GM12878 (cell line): ENCODE data around the gene PUS7. TPM values are rescaled to one million over a fixed set of nuclear protein-coding genes. Genes with fewer than 3 reads are reported as not detected.

Experiments used
- ATAC-seq: fragments of 200-7000 bp; cut with Tn5 transposase; 3 replicates; pipeline ENCODE4 v1.9.1; 2020; ENCODE audit warnings: mild to moderate bottlenecking, moderate library complexity
- BruUV-seq: library from RNA; stranded (reverse); fragments of 400-500 nt; replicated peaks from 2 replicates; lab custom pipeline; 2021; lab: Mats Ljungman, UMichigan
- CTCF ChIA-PET: fragments of 300-600 bp; sonication (Branson Sonifier 250); formaldehyde crosslinking; extraction: SDS; loops from one replicate; lab custom pipeline; 2021; ENCODE audit warnings: inconsistent platforms; lab: Yijun Ruan, JAX
- POLR2A ChIA-PET: fragments of 350-600 bp; formaldehyde crosslinking; extraction: SDS; loops from one replicate; lab custom pipeline; 2021; ENCODE audit warnings: inconsistent platforms; lab: Charles Lee
- RAD21 ChIA-PET: fragments of 300-600 bp; sonication (Branson Sonifier 250); formaldehyde crosslinking; loops from one replicate; lab custom pipeline; 2023; ENCODE audit warnings: antibody characterized with exemption; ENCODE audit not compliant: unreplicated experiment; lab: Charles Lee
- SMC1A ChIA-PET: fragments of 300-600 bp; sonication (Branson Sonifier 250); formaldehyde crosslinking; loops from one replicate; lab custom pipeline; 2023; ENCODE audit not compliant: unreplicated experiment, uncharacterized antibody; lab: Charles Lee
- DNase-seq: peaks from one replicate; pipeline ENCODE4 v3.0.0-alpha.2; 2011; ENCODE audit warnings: low read depth, low spot score
- FAIRE-seq: peaks from 3 replicates; lab custom pipeline; 2011; peaks lifted over from hg19 to GRCh38; lab: Jason Lieb, UNC
- H2AFZ ChIP-seq: 2 replicates; pipeline ENCODE4 v1.6.0; 2011; ENCODE audit warnings: low read depth, low read length, control low read depth; ENCODE audit not compliant: control insufficient read depth
- H3K27ac ChIP-seq: 2 replicates; pipeline ENCODE4 v1.5.1; 2011; ENCODE audit warnings: control low read depth; ENCODE audit not compliant: control insufficient read depth, insufficient read depth
- H3K27me3 ChIP-seq, 2 experiments: replicated peaks in 1 of 2; 2 replicates each; pipeline versions ENCODE4 v1.6.0 to v1.6.1; 2011; ENCODE audit warnings: low read length in 1 of 2; ENCODE audit not compliant: control insufficient read depth in 2 of 2, insufficient read depth in 2 of 2
- H3K36me3 ChIP-seq, 2 experiments: 2 replicates each; pipeline ENCODE4 v1.5.1; 2011; ENCODE audit warnings: low read length in 1 of 2; ENCODE audit not compliant: control insufficient read depth in 2 of 2, insufficient read depth in 2 of 2
- H3K4me1 ChIP-seq: 2 replicates; pipeline ENCODE4 v1.6.1; 2011; ENCODE audit warnings: mild to moderate bottlenecking, low read length, moderate library complexity, mixed read lengths; ENCODE audit not compliant: control insufficient read depth, insufficient read depth
- H3K4me2 ChIP-seq: 2 replicates; pipeline ENCODE4 v1.6.0; 2011; ENCODE audit warnings: control low read depth; ENCODE audit not compliant: control insufficient read depth, insufficient read depth
- H3K4me3 ChIP-seq: fragments of 200-600 bp; sonication (generic); 2 replicates; pipeline ENCODE4 v1.5.1; 2016
- H3K79me2 ChIP-seq: 2 replicates; pipeline ENCODE4 v1.6.0; 2011; ENCODE audit warnings: low read length; ENCODE audit not compliant: control insufficient read depth, insufficient read depth
- H3K9ac ChIP-seq: 2 replicates; pipeline ENCODE4 v1.8.0; 2011; ENCODE audit warnings: low read length, control low read depth, mixed read lengths; ENCODE audit not compliant: control insufficient read depth, insufficient read depth
- H3K9me3 ChIP-seq: replicated peaks from 3 replicates; pipeline ENCODE4 v1.5.1; 2011; ENCODE audit warnings: mild to moderate bottlenecking, low read length; ENCODE audit not compliant: control insufficient read depth, insufficient read depth
- H4K20me1 ChIP-seq: 2 replicates; pipeline ENCODE4 v1.6.0; 2011; ENCODE audit not compliant: control insufficient read depth, insufficient read depth
- CHD1 ChIP-seq: IDR thresholded peaks from 2 replicates; pipeline ENCODE4 v1.6.1; 2012; ENCODE audit warnings: low read depth, low read length, improper control_type of control experiment
- IRF5 ChIP-seq: fragments of 450-650 bp; IDR thresholded peaks from 2 replicates; pipeline ENCODE4 v1.6.1; 2017; ENCODE audit warnings: borderline replicate concordance
- ZNF24 ChIP-seq: fragments of 450-650 bp; IDR thresholded peaks from 2 replicates; pipeline ENCODE4 v1.6.1; 2017; ENCODE audit warnings: antibody characterized with exemption, mild to moderate bottlenecking
- ZSCAN29 ChIP-seq: fragments of 450-650 bp; IDR thresholded peaks from 2 replicates; pipeline ENCODE4 v1.6.1; 2017; ENCODE audit warnings: mild to moderate bottlenecking, moderate library complexity
- WGBS: methylation state at CpG from one replicate; pipeline ENCODE4 v1.1.6; 2016; ENCODE audit warnings: low lambda C conversion rate; ENCODE audit not compliant: insufficient replicate concordance, insufficient coverage; ENCODE audit errors: missing lambda C conversion rate; 5-methylcytosine and 5-hydroxymethylcytosine counted together
- in situ Hi-C: fragments of 300-500 bp; cut with MboI; formaldehyde crosslinking; loops from 9 replicates; pipeline ENCODE4 v1.14.3; 2018; ENCODE audit warnings: mixed read lengths
- intact Hi-C: fragments of 100-400 bp; cut with micrococcal nuclease; formaldehyde crosslinking; loops from one replicate; pipeline ENCODE4 v1.14.2; 2022; ENCODE audit not compliant: unreplicated experiment
- polyA plus RNA-seq, 11 experiments: library from polyadenylated mRNA; depleted of rRNA in 4 of 11; unstranded in 6 of 11; stranded (reverse) in 5 of 11; fragments of >200 nt; fragmentation: Nextera tagmentation in 4 of 11; fragmentation: Illumina TruSeq in 1 of 11; extraction: Ambion mirVana in 4 of 11; extraction: Trizol in 1 of 11; gene quantifications; 1 replicate in 1 of 11; 2 replicates in 10 of 11; pipeline versions ENCODE4 v1.2.1 to v1.2.3, GENCODE V29; 2011 to 2016; ENCODE audit warnings: inconsistent platforms in 2 of 11, missing spikeins in 2 of 11, low read depth in 1 of 11
- total RNA-seq, 4 experiments: library from RNA; depleted of rRNA in 3 of 4; stranded (reverse); fragments of >200 nt in 3 of 4; fragmentation: Illumina TruSeq in 1 of 4; extraction: Trizol in 1 of 4; gene quantifications; 2 replicates each; pipeline versions ENCODE4 v1.2.1 to v1.2.3, GENCODE V29; 2013 to 2021
- TF ChIP-seq, protein P1 (sequence below): fragments of 450-650 bp; IDR thresholded peaks from 2 replicates; pipeline ENCODE4 v1.6.1; 2016; ENCODE audit warnings: mild to moderate bottlenecking, moderate library complexity, borderline replicate concordance
- TF ChIP-seq, protein P2 (sequence below): IDR thresholded peaks from 2 replicates; pipeline ENCODE4 v1.6.1; 2011; ENCODE audit warnings: low read depth, low read length, improper control_type of control experiment, borderline replicate concordance

Gene PUS7
- total and polyA plus RNA-seq, 10 of the 15 experiments (the other 5 are each of a cell fraction or from before 2014, with no cell fraction given): 5.6 to 28.5 (median 22.4) TPM

- TF ChIP-seq, protein P1, sequence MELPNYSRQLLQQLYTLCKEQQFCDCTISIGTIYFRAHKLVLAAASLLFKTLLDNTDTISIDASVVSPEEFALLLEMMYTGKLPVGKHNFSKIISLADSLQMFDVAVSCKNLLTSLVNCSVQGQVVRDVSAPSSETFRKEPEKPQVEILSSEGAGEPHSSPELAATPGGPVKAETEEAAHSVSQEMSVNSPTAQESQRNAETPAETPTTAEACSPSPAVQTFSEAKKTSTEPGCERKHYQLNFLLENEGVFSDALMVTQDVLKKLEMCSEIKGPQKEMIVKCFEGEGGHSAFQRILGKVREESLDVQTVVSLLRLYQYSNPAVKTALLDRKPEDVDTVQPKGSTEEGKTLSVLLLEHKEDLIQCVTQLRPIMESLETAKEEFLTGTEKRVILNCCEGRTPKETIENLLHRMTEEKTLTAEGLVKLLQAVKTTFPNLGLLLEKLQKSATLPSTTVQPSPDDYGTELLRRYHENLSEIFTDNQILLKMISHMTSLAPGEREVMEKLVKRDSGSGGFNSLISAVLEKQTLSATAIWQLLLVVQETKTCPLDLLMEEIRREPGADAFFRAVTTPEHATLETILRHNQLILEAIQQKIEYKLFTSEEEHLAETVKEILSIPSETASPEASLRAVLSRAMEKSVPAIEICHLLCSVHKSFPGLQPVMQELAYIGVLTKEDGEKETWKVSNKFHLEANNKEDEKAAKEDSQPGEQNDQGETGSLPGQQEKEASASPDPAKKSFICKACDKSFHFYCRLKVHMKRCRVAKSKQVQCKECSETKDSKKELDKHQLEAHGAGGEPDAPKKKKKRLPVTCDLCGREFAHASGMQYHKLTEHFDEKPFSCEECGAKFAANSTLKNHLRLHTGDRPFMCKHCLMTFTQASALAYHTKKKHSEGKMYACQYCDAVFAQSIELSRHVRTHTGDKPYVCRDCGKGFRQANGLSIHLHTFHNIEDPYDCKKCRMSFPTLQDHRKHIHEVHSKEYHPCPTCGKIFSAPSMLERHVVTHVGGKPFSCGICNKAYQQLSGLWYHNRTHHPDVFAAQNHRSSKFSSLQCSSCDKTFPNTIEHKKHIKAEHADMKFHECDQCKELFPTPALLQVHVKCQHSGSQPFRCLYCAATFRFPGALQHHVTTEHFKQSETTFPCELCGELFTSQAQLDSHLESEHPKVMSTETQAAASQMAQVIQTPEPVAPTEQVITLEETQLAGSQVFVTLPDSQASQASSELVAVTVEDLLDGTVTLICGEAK: no peak
- TF ChIP-seq IRF5 (no peak), ZNF24 (no peak), CHD1 (no peak), ZSCAN29 (no peak)
- TF ChIP-seq, all 136 proteins: peak for 0
Observed at GRCh38 chr7:105454921-105455320, 67.2 kb downstream of the PUS7 start (continued).

- no peak for DNase-seq
- no peak for ATAC-seq
- POLR2A ChIA-PET: no interaction called here
- RAD21 ChIA-PET: interaction anchor here (0.6 to 0.9 kb wide), 2 partner anchors 187 to 289 kb away, joined by 3 read pairs; no protein-coding TSS in a partner anchor
- no peak overlapping the region for H2AFZ ChIP-seq
- no peaks in the 10 kb centered on the region for H3K36me3 ChIP-seq
- no peaks in the 10 kb centered on the region for H4K20me1 ChIP-seq
- H3K79me2 ChIP-seq: no peaks in the 10 kb centered on the region
- H3K27ac ChIP-seq: no peak overlapping the region
- BruUV-seq: no TSS peak
- H3K4me2 ChIP-seq: no peak overlapping the region
- TF ChIP-seq, protein P2, sequence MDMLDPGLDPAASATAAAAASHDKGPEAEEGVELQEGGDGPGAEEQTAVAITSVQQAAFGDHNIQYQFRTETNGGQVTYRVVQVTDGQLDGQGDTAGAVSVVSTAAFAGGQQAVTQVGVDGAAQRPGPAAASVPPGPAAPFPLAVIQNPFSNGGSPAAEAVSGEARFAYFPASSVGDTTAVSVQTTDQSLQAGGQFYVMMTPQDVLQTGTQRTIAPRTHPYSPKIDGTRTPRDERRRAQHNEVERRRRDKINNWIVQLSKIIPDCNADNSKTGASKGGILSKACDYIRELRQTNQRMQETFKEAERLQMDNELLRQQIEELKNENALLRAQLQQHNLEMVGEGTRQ: no peak
- WGBS: 67% methylated on average over 3 of the region's 3 CpGs
- no peaks in the 10 kb centered on the region for H3K27me3 ChIP-seq
- no peak for FAIRE-seq
- H3K9me3 ChIP-seq: no peaks in the 10 kb centered on the region
- intact Hi-C loops: no loop called here
- CTCF ChIA-PET: interaction anchor here (1.1 kb wide), 1 partner anchor 12 kb away, joined by 6 read pairs; no protein-coding TSS in a partner anchor
- SMC1A ChIA-PET: interaction anchor here (1.0 to 1.6 kb wide), 2 partner anchors 9 to 23 kb away, joined by 3 to 5 read pairs; no protein-coding TSS in a partner anchor
- no peaks in the 10 kb centered on the region for H3K4me1 ChIP-seq
- no peak overlapping the region for H3K9ac ChIP-seq
- H3K4me3 ChIP-seq: no peak overlapping the region
- in situ Hi-C loops: no loop called here
Observed at GRCh38 chr7:105454095-105454747, 67.8 kb downstream of the PUS7 start.
